Tibial artery (tissue), 4 donors: ENCODE results near the gene GPR108.

Experiments
- DNase-seq, 2 donors: peaks; one replicate each; pipeline ENCODE4 v3.0.0-alpha.2; 2019
- H3K27ac ChIP-seq, 2 donors: fragments of 200-600 bp; sonication (generic) in 1 of 2; 1 replicate in 1 of 2; 2 replicates in 1 of 2; pipeline ENCODE4 v1.5.1; 2018 to 2019; ENCODE audit warnings: mild to moderate bottlenecking in 1 of 2
- H3K27me3 ChIP-seq, 2 donors: fragments of 200-600 bp; sonication (generic) in 1 of 2; one replicate each; pipeline versions ENCODE4 v1.5.1 to v1.6.0; 2016 to 2019
- H3K36me3 ChIP-seq, 3 donors: fragments of 200-600 bp; sonication (generic) in 2 of 3; one replicate each; pipeline ENCODE4 v1.5.1; 2016 to 2019; ENCODE audit warnings: mild to moderate bottlenecking in 2 of 3
- H3K4me1 ChIP-seq, 4 donors: fragments of 200-600 bp; sonication (generic) in 2 of 4; 1 replicate in 3 of 4; 2 replicates in 1 of 4; pipeline ENCODE4 v1.5.1; 2016 to 2019
- H3K4me3 ChIP-seq, 2 donors: fragments of 200-600 bp; sonication (generic) in 1 of 2; 1 replicate in 1 of 2; 2 replicates in 1 of 2; pipeline ENCODE4 v1.5.1; 2018 to 2019; ENCODE audit warnings: mild to moderate bottlenecking in 2 of 2
- H3K9me3 ChIP-seq, 3 donors: fragments of 200-600 bp; sonication (generic) in 1 of 3; one replicate each; pipeline ENCODE4 v1.5.1; 2016 to 2019
- intact Hi-C: fragments of 100-400 bp; cut with DNase I; formaldehyde crosslinking; loops from one replicate; pipeline ENCODE4 v1.15.0; 2023; ENCODE audit warnings: low total_unique reads
- TF ChIP-seq, protein P1 (sequence below), 2 experiments: fragments of 200-600 bp in 1 of 2; fragments of 450-650 bp in 1 of 2; IDR thresholded peaks; one replicate each; pipeline ENCODE4 v1.5.1; 2017 to 2019; ENCODE audit warnings: antibody characterized with exemption in 2 of 2, mild to moderate bottlenecking in 1 of 2, moderate library complexity in 1 of 2

GPR108 gene

DNA sequence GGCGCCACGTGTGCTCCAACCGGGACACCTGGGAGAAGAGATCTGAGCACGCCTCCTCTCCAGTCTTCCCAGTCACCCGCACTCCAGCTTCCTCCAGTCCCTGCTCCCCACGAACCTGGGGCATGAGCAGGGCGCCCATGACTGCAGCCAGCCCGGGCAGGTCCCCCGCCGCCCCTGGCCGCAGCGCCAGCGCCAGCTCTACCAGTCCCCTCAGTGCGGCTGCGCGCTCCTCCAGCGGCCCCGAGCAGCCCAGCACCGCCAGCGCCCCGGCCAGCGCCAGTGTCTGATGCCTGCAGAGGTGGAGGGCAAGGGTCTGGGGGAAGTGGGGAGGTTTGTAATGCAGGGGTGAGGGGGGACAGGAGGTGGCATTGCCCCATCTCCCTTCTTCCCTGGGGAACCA is 16.8 kb upstream of the GPR108 start:
- TF ChIP-seq, protein P1, sequence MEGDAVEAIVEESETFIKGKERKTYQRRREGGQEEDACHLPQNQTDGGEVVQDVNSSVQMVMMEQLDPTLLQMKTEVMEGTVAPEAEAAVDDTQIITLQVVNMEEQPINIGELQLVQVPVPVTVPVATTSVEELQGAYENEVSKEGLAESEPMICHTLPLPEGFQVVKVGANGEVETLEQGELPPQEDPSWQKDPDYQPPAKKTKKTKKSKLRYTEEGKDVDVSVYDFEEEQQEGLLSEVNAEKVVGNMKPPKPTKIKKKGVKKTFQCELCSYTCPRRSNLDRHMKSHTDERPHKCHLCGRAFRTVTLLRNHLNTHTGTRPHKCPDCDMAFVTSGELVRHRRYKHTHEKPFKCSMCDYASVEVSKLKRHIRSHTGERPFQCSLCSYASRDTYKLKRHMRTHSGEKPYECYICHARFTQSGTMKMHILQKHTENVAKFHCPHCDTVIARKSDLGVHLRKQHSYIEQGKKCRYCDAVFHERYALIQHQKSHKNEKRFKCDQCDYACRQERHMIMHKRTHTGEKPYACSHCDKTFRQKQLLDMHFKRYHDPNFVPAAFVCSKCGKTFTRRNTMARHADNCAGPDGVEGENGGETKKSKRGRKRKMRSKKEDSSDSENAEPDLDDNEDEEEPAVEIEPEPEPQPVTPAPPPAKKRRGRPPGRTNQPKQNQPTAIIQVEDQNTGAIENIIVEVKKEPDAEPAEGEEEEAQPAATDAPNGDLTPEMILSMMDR (IDR thresholded peaks at IDR 0.05), result no peak
- Histone ChIP-seq H3K27me3 (no peaks in the 10 kb centered on the region), H3K36me3 (peaks cover 27 to 65% (median 36%) of the 10 kb centered on the region in 3 donors), H3K4me1 (peaks cover 0 to 11% (median 8%) of the 10 kb centered on the region in 4 donors), H3K27ac (no peak overlapping the region), H3K9me3 (no peaks in the 10 kb centered on the region), H3K4me3 (no peak overlapping the region)
- intact Hi-C loops, result loop anchor here (10.0 kb wide), 1 partner anchor 119 kb away; no protein-coding TSS in a partner anchor
- no peak for DNase-seq

DNA sequence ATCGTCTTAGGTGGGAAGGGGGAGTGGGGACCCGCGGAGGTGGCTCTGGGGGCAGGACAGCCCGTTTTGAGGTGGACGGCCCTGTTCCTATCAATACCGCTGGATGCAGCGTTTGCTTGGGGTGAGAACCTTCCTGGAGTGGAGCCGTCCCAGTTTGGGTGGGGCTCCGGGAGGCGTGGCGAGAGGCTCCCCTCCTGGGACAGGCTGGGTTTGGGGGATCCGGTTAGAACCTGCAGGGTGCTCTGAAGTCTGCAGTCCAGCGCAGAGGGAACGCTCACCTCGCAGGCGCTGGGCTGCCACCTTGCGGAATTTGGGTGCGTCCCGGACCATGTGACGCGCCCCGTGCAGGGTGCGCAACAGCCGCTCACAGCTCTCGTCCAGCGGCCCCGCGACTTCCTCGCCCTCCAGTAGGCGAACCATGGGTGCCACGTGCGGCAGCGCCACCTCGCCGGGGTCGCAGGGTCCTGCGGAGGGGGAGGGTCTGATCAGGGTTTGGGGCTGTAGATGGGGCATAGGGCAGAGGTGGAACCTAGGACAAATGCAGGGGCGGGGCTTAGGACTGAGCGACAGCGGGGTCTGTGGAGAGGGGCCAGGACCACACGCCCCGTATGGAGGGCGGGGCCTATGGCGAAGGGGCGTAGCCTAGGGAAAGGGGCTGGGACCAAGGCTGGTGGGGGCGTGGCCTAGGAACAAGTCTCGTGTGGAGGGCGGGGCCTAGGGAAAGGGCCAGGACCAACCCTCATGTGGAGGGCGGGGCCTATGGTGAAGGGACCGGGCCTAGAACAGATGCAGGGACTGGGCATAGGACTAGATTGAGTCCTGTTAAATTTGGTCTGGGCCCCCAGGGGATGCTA is 16.0 kb upstream of the GPR108 start:
- peak overlapping the region; percentile 37 to 49 for H3K4me3 ChIP-seq
- peak; percentile 81 to 90 for DNase-seq
- H3K27me3 ChIP-seq, result no peaks in the 10 kb centered on the region
- no peaks in the 10 kb centered on the region for H3K9me3 ChIP-seq
- H3K36me3 ChIP-seq, result peaks cover 33 to 70% (median 43%) of the 10 kb centered on the region in 3 donors
- intact Hi-C loops, result loop anchor here (10.0 kb wide), 1 partner anchor 119 kb away; no protein-coding TSS in a partner anchor
- peak overlapping the region; percentile 53 to 69 for H3K27ac ChIP-seq
- peaks cover 0 to 11% (median 8%) of the 10 kb centered on the region in 4 donors for H3K4me1 ChIP-seq
- TF ChIP-seq, protein P1 (IDR thresholded peaks at IDR 0.05), result peak; percentile 50 to 58

DNA sequence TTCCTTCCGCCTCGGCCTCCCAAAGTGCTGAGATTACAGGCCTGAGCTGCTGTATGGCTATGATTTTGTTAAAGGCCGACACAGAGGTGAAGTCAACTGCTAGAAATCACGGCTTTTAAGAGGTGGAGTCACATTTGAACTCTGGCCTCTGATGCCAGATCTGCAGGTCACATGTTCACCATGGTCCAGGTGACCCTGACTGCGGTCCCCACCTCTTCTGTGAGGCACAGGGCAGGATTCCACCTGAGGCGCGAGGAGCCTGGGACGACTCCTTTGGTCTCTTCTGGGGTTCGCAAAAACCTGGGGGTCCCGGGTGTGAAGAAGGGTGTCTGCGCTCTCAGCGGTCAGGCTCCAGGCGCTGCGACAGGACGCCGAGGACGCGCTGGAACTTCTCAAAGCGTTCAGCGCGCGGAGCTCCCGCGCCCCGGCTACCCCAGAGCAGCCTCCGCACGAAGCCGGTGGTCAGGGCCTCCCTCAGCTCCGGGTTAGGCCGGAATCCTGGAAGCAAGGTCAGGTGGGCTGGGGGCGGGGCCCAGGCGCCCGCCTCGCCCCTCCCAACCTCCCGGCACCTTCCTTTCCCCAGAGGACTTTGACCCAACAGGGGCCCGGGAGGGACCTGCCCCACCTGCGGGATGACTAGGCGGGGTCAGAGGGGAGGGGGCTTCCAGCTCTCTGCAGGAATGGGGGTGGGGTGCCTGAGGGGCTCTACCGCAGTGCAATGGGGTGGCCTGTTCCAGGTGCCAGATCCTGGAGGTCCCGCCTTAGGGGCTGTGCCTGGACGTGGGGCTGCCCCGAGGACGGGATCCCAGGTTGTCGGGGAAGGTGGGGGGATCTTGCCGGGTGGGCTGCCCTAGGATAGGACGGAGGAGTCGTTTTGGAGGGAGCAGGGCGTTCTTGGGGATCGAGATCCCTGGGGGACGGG is 15.1 kb upstream of the GPR108 start:
- no peaks in the 10 kb centered on the region for H3K27me3 ChIP-seq
- H3K4me1 ChIP-seq, result peaks cover 0 to 11% (median 8%) of the 10 kb centered on the region in 4 donors
- TF ChIP-seq, protein P1 (IDR thresholded peaks at IDR 0.05), result no peak
- intact Hi-C loops, result loop anchor here (10.0 kb wide), 1 partner anchor 118 kb away; no protein-coding TSS in a partner anchor
- H3K9me3 ChIP-seq, result no peaks in the 10 kb centered on the region
- peaks cover 41 to 79% (median 52%) of the 10 kb centered on the region in 3 donors for H3K36me3 ChIP-seq
- DNase-seq, result no peak
- peak overlapping the region; percentile 37 to 49 for H3K4me3 ChIP-seq
- peak overlapping the region; percentile 53 to 69 for H3K27ac ChIP-seq

DNA sequence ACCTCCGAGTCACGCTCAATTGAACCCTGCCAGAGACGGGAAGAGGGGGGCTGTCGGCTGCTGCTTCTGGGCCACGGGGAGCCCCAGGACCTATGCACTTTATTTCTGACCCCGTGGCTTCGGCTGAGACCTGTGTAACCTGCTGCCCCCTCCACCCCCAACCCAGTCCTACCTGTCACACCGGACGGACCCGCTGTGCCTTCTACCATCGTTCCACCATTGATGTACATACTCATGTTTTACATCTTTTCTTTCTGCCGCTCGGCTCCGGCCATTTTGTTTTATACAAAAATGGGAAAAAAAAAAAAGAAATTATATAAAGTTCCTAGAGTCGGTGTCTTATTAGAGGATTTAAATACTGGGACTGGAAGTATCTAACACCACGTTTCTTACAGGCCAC is 13.8 kb upstream of the GPR108 start:
- intact Hi-C loops, result loop anchor here (10.0 kb wide), 1 partner anchor 116 kb away; no protein-coding TSS in a partner anchor
- H3K36me3 ChIP-seq, result peaks cover 55 to 92% (median 65%) of the 10 kb centered on the region in 3 donors

More for the DNA sequence above, 13.8 kb upstream of the GPR108 start:
- TF ChIP-seq, protein P1 (IDR thresholded peaks at IDR 0.05), result no peak
- no peak overlapping the region for H3K4me3 ChIP-seq
- H3K27me3 ChIP-seq, result no peaks in the 10 kb centered on the region
- no peaks in the 10 kb centered on the region for H3K9me3 ChIP-seq
- peaks cover 0 to 12% (median 8%) of the 10 kb centered on the region in 4 donors for H3K4me1 ChIP-seq
- no peak for DNase-seq
- no peak overlapping the region for H3K27ac ChIP-seq
